HCT116 (cell line): ENCODE measurements around the gene UBE2G2.

Source experiments
- CTCF ChIP-seq, 3 experiments: fragments of 200-600 bp in 1 of 3; sonication (generic) in 1 of 3; IDR thresholded peaks in 2 of 3; conservative IDR thresholded peaks in 1 of 3; 2 replicates each; pipeline ENCODE4 v1.5.1; 2012 to 2017; ENCODE audit warnings: low read depth in 2 of 3, low read length in 2 of 3, antibody characterized with exemption in 1 of 3, borderline replicate concordance in 1 of 3, control low read depth in 1 of 3, mild to moderate bottlenecking in 1 of 3, mixed read lengths in 1 of 3, mixed run types in 1 of 3, moderate library complexity in 1 of 3; ENCODE audit not compliant: insufficient read depth in 1 of 3
- EZH2phosphoT487 ChIP-seq: fragments of 200-600 bp; IDR thresholded peaks from 2 replicates; pipeline ENCODE4 v1.6.1; 2018; ENCODE audit warnings: antibody characterized with exemption, borderline replicate concordance
- JUND ChIP-seq: IDR thresholded peaks from 2 replicates; pipeline ENCODE4 v1.6.1; 2012
- MAX ChIP-seq: IDR thresholded peaks from 2 replicates; pipeline ENCODE4 v1.6.1; 2012
- POLR2A ChIP-seq: IDR thresholded peaks from 2 replicates; pipeline ENCODE4 v1.7.0; 2011; ENCODE audit warnings: borderline replicate concordance; ENCODE audit not compliant: insufficient read depth, insufficient read length; ENCODE audit errors: extremely low read depth
- POLR2AphosphoS5 ChIP-seq: IDR thresholded peaks from 2 replicates; pipeline ENCODE4 v1.6.1; 2011; ENCODE audit warnings: mild to moderate bottlenecking, low read depth, low read length, moderate library complexity
- RAD21 ChIP-seq: IDR thresholded peaks from 2 replicates; pipeline ENCODE4 v1.6.1; 2012; ENCODE audit warnings: low read depth, mild to moderate bottlenecking
- SP1 ChIP-seq: IDR thresholded peaks from 2 replicates; pipeline ENCODE4 v1.6.1; 2012; ENCODE audit warnings: low read depth
- YY1 ChIP-seq: IDR thresholded peaks from 2 replicates; pipeline ENCODE4 v1.6.1; 2011; ENCODE audit warnings: low read length, low read depth, moderate library complexity, mild to moderate bottlenecking; ENCODE audit not compliant: insufficient replicate concordance; ENCODE audit errors: extremely low read depth
- TF ChIP-seq, protein P1 (sequence below): IDR thresholded peaks from 2 replicates; pipeline ENCODE4 v1.6.1; 2012
- TF ChIP-seq, protein P2 (sequence below): IDR thresholded peaks from 2 replicates; pipeline ENCODE4 v1.6.1; 2012; ENCODE audit warnings: low read depth

DNA sequence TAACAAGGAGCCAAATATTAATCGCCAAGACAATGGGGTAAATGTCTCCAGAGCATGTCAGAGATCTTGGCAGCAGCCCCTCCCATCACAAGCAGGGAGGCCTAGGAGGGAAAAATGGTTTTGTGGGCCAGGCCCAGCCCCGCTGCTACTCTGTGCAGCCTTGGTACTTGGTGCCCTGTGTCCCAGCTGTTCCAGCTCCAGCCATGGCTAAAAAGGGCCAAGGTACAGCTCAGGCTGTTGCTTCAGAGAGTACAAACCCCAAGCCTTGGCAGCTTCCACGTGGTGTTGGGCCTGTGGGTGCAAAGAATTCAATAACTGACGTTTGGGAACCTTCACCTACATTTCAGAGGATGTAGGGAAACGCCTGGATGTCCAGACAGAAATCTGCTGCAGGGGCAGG lies 10.4 kb downstream of the UBE2G2 start:
- TF ChIP-seq YY1: no peak
- TF ChIP-seq CTCF (IDR thresholded peaks at IDR 0.05 in 2 of 3, conservative IDR thresholded peaks at IDR 0.05 in 1 of 3; ENCODE audit: borderline replicate concordance in 1 of 3, insufficient read depth in 1 of 3, low read depth in 2 of 3, low read length in 2 of 3): no peak
- TF ChIP-seq, protein P1, sequence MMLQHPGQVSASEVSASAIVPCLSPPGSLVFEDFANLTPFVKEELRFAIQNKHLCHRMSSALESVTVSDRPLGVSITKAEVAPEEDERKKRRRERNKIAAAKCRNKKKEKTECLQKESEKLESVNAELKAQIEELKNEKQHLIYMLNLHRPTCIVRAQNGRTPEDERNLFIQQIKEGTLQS: no peak
- TF ChIP-seq POLR2A: no peak
- no peak for TF ChIP-seq MAX
- TF ChIP-seq, protein P2, sequence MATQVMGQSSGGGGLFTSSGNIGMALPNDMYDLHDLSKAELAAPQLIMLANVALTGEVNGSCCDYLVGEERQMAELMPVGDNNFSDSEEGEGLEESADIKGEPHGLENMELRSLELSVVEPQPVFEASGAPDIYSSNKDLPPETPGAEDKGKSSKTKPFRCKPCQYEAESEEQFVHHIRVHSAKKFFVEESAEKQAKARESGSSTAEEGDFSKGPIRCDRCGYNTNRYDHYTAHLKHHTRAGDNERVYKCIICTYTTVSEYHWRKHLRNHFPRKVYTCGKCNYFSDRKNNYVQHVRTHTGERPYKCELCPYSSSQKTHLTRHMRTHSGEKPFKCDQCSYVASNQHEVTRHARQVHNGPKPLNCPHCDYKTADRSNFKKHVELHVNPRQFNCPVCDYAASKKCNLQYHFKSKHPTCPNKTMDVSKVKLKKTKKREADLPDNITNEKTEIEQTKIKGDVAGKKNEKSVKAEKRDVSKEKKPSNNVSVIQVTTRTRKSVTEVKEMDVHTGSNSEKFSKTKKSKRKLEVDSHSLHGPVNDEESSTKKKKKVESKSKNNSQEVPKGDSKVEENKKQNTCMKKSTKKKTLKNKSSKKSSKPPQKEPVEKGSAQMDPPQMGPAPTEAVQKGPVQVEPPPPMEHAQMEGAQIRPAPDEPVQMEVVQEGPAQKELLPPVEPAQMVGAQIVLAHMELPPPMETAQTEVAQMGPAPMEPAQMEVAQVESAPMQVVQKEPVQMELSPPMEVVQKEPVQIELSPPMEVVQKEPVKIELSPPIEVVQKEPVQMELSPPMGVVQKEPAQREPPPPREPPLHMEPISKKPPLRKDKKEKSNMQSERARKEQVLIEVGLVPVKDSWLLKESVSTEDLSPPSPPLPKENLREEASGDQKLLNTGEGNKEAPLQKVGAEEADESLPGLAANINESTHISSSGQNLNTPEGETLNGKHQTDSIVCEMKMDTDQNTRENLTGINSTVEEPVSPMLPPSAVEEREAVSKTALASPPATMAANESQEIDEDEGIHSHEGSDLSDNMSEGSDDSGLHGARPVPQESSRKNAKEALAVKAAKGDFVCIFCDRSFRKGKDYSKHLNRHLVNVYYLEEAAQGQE: no peak
- no peak for TF ChIP-seq EZH2phosphoT487
- no peak for TF ChIP-seq POLR2AphosphoS5
- TF ChIP-seq RAD21: no peak
- no peak for TF ChIP-seq JUND
- no peak for TF ChIP-seq SP1
